AG10803 (cell line): ENCODE data around the gene TMEM53.
A peak's percentile ranks its signal among the peaks of the same experiment; 100 is the strongest.

Experiments used
- DNase-seq: peaks from one replicate; pipeline ENCODE4 v3.0.0; 2010; ENCODE audit warnings: low read depth
- H3K4me3 ChIP-seq: 2 replicates; pipeline ENCODE4 v1.5.1; 2011; ENCODE audit warnings: mild to moderate bottlenecking, low read length, control low read depth
- CTCF ChIP-seq: conservative IDR thresholded peaks from 2 replicates; pipeline ENCODE4 v1.5.1; 2011; ENCODE audit warnings: mild to moderate bottlenecking, low read length, control low read depth, inconsistent platforms

TMEM53 gene

GRCh38 chr1:44679468-44679867 is 5.2 kb upstream of the TMEM53 start:
- no peak overlapping the region for H3K4me3 ChIP-seq
- no peak for DNase-seq
- TF ChIP-seq CTCF = no peak

GRCh38 chr1:44678626-44679025 is 4.3 kb upstream of the TMEM53 start:
- no peak for DNase-seq
- no peak overlapping the region for H3K4me3 ChIP-seq
- TF ChIP-seq CTCF = no peak

GRCh38 chr1:44678120-44678519 is 3.8 kb upstream of the TMEM53 start:
- no peak for TF ChIP-seq CTCF
- DNase-seq = no peak
- H3K4me3 ChIP-seq = no peak overlapping the region

- H3K4me3 ChIP-seq = no peak overlapping the region
- DNase-seq = peak; percentile 72
- peak; percentile 61 for TF ChIP-seq CTCF
These were observed 3.0 kb upstream of the TMEM53 start for GRCh38 chr1:44677201-44677766.

GRCh38 chr1:44676484-44677200 is 2.4 kb upstream of the TMEM53 start:
- TF ChIP-seq CTCF = no peak
- DNase-seq = peak; percentile 71
- H3K4me3 ChIP-seq = no peak overlapping the region

GRCh38 chr1:44675186-44675585 is 905 bp upstream of the TMEM53 start:
- DNase-seq = no peak
- peak overlapping the region; percentile 87 for H3K4me3 ChIP-seq
- TF ChIP-seq CTCF = no peak

GRCh38 chr1:44673675-44674112 is 587 bp downstream of the TMEM53 start:
- TF ChIP-seq CTCF = no peak
- H3K4me3 ChIP-seq = peak overlapping the region; percentile 87
- peak; percentile 15 for DNase-seq
